HFF-Myc (cell line): ENCODE data around the gene ANKS1A.
A peak's percentile ranks its signal among the peaks of the same experiment; 100 is the strongest.
"Not testable (repeated sequence)": the region's sequence is repeated elsewhere in the genome, so short reads cannot be mapped to it uniquely, and the experiment has no call there.

Source experiments
- DNase-seq: peaks from one replicate; pipeline ENCODE4 v3.0.0-alpha.2; 2011; ENCODE audit warnings: low read depth; ENCODE audit errors: extremely low read depth
- H3K4me3 ChIP-seq: replicated peaks from 2 replicates; pipeline ENCODE4 v1.5.1; 2011; ENCODE audit warnings: low read depth, mild to moderate bottlenecking, control low read depth, low read length
- TF ChIP-seq, protein P1 (sequence below): IDR thresholded peaks from 2 replicates; pipeline ENCODE4 v1.5.1; 2012; ENCODE audit warnings: mild to moderate bottlenecking, low read depth, low read length, control low read depth; ENCODE audit errors: missing control alignments

The ANKS1A gene

DNA sequence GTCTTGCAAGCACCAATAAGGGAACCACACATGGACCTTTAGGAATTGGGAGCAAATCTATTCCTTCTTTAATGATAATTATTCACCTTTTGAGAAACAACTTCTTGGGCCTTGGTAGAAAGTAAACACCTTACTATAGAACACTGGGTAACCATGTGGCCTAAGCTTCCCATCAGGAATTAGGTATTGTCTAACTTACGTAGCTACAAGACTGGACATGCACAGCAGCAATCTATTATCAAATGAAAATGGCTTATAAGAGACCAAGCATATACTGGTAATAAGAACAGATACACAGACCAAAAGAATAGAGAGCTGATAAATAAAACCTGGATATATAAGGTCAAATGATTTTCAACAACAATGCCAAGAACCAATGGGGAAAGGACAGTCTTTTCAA, 235.3 kb downstream of the ANKS1A start:
- TF ChIP-seq, protein P1, sequence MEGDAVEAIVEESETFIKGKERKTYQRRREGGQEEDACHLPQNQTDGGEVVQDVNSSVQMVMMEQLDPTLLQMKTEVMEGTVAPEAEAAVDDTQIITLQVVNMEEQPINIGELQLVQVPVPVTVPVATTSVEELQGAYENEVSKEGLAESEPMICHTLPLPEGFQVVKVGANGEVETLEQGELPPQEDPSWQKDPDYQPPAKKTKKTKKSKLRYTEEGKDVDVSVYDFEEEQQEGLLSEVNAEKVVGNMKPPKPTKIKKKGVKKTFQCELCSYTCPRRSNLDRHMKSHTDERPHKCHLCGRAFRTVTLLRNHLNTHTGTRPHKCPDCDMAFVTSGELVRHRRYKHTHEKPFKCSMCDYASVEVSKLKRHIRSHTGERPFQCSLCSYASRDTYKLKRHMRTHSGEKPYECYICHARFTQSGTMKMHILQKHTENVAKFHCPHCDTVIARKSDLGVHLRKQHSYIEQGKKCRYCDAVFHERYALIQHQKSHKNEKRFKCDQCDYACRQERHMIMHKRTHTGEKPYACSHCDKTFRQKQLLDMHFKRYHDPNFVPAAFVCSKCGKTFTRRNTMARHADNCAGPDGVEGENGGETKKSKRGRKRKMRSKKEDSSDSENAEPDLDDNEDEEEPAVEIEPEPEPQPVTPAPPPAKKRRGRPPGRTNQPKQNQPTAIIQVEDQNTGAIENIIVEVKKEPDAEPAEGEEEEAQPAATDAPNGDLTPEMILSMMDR = no peak
- no peak overlapping the region for H3K4me3 ChIP-seq
- no peak for DNase-seq

DNA sequence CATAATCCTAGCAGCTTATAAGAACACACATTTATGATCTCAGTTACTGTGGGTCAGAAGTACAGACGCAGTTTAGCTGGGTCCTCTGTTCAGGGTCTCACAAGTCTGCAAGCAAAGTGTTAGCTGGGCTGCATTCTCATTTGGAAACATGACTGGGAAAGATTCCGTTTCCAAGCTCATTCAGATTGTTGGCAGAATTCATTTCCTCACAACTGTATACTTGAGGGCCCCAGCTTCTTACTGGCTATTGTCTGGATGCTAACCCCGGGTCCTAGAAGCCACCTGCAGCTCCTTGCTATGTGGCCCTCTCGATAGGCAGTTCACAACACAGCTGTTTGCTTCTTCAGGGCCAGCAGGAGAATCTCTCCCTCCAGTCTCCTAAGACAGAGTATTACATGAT, 239.0 kb downstream of the ANKS1A start:
- no peak for DNase-seq
- TF ChIP-seq, protein P1 = no peak
- no peak overlapping the region for H3K4me3 ChIP-seq

DNA sequence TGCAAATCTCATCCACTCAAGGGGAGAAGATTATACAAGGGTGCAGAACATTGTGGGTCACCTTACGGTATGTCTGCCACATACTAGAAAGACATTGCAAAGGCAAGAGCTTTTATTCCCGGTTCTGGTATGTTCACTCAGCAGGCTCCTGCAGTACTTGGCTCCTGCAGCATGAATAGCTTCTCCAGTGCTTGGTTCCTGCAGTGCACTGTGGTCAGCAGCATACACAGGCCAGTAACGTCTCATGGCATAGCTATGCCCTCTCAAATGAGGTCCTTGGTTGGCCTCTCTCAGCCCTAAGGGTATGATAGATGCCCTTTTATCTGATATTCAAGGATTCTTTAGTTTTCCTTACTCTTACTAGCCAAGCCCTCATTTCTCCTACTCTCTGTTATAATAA, 239.4 kb downstream of the ANKS1A start:
- DNase-seq = no peak
- no peak overlapping the region for H3K4me3 ChIP-seq
- TF ChIP-seq, protein P1 = no peak

DNA sequence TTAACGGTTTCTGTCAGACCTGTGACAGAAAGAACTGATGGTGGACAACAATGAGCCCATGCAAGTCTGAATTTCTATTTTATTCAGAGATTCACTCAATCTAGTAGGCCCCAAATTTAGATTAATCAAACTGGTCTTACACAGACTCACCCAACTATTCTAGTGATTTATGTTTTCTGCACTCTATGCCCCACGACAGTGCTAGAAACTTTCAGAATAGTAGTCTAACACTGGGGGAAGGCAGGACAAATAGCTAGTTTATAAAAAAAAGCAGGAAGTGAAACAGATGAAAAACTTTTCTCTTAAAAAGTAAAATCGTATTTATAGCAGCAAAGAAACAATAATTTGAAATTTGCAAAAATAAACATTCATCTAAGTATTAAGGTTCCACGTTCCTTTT, 247.1 kb downstream of the ANKS1A start:
- no peak overlapping the region for H3K4me3 ChIP-seq
- no peak for DNase-seq
- TF ChIP-seq, protein P1 = no peak

DNA sequence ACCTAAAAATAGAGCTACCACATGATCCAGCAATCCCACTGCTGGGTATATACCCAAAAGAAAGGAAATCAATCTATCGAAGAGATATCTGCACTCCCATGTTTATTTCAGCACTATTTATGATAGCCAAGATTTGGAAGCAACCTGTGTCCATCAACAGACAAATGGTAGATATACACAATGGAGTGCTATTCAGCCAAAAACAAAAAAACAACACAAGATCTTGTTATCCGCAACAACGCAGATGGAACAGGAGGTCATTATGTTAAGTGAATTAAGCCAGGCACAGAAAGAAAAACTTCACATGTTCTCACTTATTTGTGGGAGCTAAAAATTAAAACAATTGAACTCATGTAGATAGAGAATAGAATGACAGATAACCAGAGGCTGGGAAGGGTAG, 249.1 kb downstream of the ANKS1A start:
- not testable (repeated sequence) for H3K4me3 ChIP-seq, DNase-seq

DNA sequence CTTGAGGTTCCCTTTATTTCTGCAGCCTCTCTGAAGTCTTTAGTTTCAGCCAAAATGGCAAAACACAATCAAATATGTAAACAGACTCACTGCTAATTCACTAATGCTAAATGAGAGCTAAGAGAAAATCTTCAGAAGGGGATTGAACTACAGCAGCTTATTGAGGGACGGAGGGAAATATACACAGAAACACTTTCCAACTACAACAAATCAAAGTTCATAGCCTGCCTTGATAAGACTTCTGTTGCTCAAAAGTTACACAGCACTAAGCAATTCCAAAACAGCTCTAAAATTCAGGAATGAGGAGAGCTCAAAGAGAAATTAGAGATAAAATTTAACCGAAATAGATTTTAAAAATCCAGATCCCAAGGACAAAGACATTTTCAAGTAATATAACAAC, 250.4 kb downstream of the ANKS1A start:
- DNase-seq = no peak
- TF ChIP-seq, protein P1 = no peak
- no peak overlapping the region for H3K4me3 ChIP-seq

DNA sequence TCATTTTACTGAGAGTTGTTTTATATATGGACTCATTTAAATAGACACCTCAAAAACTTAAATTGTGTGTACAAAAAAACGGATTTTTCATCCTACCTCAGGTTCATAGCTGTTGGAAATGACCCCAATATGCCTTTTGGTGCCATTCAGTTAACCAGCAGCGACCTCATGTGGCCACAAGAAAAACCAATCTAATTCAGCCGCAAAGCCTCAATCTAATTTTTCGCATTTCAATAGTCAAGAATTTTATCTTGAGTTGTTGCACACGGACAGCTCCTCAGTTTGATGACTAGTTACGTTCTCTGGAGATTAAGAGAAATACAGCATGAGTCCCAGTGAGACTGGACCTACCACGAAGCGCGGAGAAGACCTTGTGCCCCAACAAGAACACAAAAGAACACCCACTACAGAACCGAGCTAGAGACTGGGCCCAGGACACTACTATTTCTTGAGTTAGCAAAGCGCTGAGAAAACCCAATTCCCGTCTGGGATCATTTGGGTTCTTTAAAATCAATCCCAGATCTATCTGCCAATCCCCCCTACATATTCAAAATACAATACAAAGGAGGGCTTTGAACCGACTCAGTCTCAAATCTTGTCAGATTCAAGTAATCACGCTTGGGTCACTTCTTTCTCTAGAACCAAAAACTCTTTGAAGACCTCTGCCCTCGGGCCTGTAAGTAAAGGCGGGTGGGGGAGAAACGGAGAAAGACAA, 251.0 kb downstream of the ANKS1A start:
- DNase-seq = peak; percentile 43
- TF ChIP-seq, protein P1 = peak; percentile 62
- no peak overlapping the region for H3K4me3 ChIP-seq
